Hematopoietic multipotent progenitor cell (in vitro differentiated cells): Measurements from ENCODE around the gene MOV10. TPM values are rescaled to one million over a fixed set of nuclear protein-coding genes. Genes with fewer than 3 reads are reported as not detected.
"Not testable (repeated sequence)": the region's sequence is repeated elsewhere in the genome, so short reads cannot be mapped to it uniquely, and the experiment has no call there.

Experiments
- DNase-seq, 3 donors: peaks; one replicate each; pipeline ENCODE4 v3.0.0-alpha.2; 2011 to 2015; ENCODE audit warnings: low read depth in 2 of 3, low spot score in 2 of 3
- small RNA-seq: library from RNA; depleted of rRNA; stranded (forward); fragments of <200 nt; gene quantifications from one replicate; pipeline ENCODE3, GENCODE V24; 2012
- total RNA-seq: library from RNA; depleted of rRNA; stranded (reverse); fragments of >200 nt; gene quantifications from one replicate; pipeline ENCODE4 v1.2.3, GENCODE V29; 2012

MOV10 gene
- total RNA-seq, 1 donor: 70.8 TPM

- not testable (repeated sequence) for DNase-seq
Measured at GRCh38 chr1:112728306-112728971, 54.0 kb downstream of the MOV10 start.

- not testable (repeated sequence) for DNase-seq
Measured at GRCh38 chr1:112729011-112729410, 54.6 kb downstream of the MOV10 start.

GRCh38 chr1:112729909-112730308 is 55.5 kb downstream of the MOV10 start:
- no peak for DNase-seq

- no peak for DNase-seq
Measured at GRCh38 chr1:112731451-112731850, 57.0 kb downstream of the MOV10 start.

- no peak for DNase-seq
Measured at GRCh38 chr1:112735752-112736151, 61.3 kb downstream of the MOV10 start.

- no peak for DNase-seq
Measured at GRCh38 chr1:112737573-112737972, 63.1 kb downstream of the MOV10 start.

- no peak for DNase-seq
Measured at GRCh38 chr1:112743174-112744008, 68.9 kb downstream of the MOV10 start.

- DNase-seq: peak in 1 of 3 donors; percentile 20
Measured at GRCh38 chr1:112744009-112744578, 69.6 kb downstream of the MOV10 start.

- no peak for DNase-seq
Measured at GRCh38 chr1:112748396-112748795, 73.9 kb downstream of the MOV10 start.

Small RNA genes within 50 kb of the gene (small RNA-seq; reads per million reads assigned to genes)
- not detected for gene RNU7-70P

Other genes starting within 250 kb of the MOV10 start
- gene WNT2B, start 165.7 kb upstream of the MOV10 start, total RNA-seq: under 0.01 TPM
- gene ST7L, start 55.5 kb upstream of the MOV10 start, total RNA-seq: 19.4 TPM
- 53.1 TPM for gene CAPZA1, start 54.8 kb upstream of the MOV10 start, total RNA-seq
- 68.4 TPM for gene RHOC, start 32.5 kb downstream of the MOV10 start, total RNA-seq
- under 0.01 TPM for gene PPM1J, start 40.7 kb downstream of the MOV10 start, total RNA-seq